DMS153 (cell line): ENCODE results near the gene DCTN2.
A peak's percentile ranks its signal among the peaks of the same experiment; 100 is the strongest.

Experiments
- DNase-seq: peaks from one replicate; lab custom pipeline; 2025; lab: John Stamatoyannopoulos, UW

The DCTN2 gene

DNA sequence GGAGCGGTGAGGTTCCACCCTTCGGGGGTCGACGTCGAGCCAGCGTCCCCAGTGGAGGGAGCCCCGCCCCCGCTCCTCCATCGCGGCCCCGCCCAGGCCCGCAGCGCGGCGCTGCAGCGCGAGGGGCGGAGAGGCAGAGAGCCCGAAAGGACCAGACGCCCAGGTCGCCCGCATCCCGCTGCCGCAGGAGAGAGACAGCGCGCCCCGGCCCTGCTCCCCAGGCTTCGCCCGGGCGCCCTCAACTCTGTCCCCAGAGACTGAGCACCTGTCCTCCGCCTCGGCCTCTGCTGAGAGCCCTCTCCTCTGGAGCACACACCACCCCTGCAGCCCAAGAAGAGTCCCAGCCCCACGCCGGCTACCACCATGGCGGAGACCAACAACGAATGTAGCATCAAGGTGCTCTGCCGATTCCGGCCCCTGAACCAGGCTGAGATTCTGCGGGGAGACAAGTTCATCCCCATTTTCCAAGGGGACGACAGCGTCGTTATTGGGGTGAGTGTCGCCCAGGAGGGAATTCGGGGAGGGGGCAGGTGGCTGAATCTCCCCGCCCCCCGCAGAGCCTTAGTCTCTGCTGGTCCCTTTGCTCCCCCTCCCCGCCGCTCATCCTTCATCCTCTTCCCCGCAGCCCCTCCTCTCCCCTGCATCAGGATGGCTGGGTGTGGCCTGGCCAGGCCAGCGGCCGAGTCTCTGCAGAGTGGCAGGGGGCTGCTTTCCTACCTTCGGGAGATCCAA, 3.1 kb upstream of the DCTN2 start, which contains the start of gene KIF5A:
KIF5A (plus strand) TSS at position 136 of the 732 bp plus-strand sequence; CDS start at position 364, 228 bp downstream.
- DNase-seq, result peak; percentile 15

DNA sequence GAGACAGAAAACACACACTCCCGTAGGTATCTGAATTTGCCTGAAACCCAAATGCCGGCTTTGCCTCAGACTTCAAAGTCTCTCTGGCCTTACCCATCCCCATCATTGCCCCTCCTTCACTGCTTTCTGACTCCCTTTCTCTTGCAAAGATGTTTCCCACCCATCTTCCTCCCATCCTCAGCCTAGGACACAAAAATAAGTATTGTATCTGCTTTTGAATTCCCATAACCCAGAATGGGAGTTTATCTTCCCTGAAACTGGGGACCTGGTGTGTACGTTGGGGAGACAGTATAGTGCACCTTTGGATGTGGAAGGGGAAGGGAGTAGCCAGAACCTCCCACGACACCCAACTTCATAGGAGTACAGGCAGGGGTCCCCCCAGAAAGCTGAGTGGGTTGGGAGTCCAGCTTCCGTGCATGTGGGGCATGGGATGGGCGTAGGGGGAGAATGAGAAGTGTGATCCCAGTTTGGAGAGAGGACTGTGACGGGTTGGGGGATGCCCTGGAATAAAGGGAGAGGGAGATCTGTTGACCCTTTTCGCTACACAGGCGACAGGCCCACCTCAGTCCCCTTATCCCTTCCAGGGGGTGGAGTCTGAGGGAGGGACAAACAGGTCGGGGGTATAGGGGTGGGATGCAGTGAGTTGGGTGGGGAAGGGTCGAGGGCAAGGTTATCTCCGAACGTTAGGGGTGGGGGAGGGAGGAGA, 2.4 kb upstream of the DCTN2 start:
- DNase-seq, result no peak

DNA sequence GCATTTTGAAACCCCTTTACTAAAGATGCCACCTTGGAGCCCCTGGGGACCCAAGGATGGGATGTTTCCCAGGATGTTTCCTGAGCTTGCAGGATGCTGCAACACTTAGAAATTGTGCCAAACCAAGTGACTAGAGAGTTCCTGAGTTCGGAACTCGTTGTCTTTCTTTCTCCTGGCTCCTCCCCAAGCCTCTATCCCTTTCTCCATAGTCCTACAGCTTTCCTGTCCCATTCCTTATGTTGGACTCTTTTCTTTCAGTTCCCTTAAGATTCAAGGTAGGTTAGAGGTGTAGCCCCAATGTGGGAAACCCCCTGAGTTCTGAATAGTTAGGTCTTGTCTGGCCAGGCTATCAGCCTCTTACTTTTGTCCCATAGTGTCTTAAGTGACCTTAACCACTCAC, 1.5 kb upstream of the DCTN2 start:
- DNase-seq, result no peak

DNA sequence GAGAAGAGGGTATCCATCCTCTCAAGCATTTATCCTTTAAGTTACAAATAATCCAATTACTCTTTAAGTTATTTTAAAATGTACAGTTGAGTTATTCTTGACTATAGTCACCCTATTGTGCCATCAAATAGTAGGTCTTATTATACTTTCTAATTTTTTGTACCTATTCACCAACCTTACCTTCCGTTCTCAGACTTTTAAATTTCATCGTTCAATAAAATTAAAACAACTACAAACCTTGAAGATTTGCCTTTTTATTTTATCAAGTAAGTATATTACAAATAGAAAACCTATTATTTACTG, 972 bp upstream of the DCTN2 start:
- DNase-seq, result no peak

DNA sequence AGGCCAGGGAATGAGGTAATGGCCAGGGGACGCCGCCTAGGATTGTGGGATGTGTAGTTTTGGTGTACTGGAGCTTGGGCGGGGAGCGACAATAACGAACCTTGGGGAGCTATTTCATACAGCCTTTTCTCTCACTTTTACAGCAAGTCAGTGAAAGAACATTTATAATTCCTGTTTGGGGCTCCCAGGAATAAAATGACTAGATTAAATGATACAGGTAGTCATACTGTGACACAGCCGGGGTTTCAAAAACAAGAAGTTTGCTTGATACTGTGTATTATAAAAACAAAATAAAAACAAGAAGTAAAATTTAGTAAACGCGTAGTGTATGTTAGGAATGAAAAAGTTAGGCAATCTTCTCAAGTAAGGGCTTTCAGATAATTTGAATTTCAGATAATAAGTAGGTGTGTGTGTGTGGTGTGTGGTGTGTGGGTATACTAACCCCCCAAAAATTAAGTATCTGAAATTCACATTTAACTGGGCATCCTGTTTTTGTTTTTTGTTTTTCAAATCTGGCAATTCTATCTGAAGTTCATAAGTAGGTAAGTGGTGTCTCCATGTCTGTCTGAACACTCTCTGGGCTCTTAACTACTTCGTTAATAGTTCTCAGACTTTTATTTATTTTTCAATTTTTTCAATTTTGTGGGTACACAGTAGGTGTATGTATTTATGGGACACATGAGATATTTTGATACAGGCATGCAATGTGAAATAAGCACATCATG, 458 bp upstream of the DCTN2 start:
- DNase-seq, result no peak

DNA sequence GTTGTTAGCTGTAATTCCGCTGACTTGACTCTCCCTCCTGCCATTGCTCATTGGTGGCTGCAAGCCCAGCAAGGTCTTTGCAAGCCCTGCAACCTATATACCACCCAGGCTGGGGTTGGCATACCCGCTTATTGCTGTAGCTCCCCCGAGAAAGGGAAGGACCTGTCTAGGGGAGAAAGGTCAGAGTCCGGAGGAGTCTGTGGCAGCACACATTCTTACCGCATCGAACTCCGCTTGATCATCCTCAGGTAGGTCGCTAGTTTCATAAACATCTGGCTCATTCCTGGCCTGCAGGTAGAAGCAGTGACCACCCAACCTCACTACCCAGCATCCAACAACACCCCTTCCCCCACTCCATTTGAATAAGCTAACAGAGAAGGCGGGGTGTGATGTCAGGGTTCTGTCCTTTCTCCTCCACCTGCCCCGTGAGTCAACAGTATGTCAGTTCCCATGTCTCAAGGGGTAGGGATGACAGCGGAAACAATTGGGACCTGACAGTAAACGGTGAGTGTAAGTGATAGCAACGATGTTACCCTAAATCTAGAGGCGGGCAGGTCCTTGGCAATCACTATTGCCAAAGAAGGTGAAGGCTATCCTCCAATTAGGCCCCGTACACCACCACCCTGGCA, 1.1 kb downstream of the DCTN2 start:
- DNase-seq, result no peak

DNA sequence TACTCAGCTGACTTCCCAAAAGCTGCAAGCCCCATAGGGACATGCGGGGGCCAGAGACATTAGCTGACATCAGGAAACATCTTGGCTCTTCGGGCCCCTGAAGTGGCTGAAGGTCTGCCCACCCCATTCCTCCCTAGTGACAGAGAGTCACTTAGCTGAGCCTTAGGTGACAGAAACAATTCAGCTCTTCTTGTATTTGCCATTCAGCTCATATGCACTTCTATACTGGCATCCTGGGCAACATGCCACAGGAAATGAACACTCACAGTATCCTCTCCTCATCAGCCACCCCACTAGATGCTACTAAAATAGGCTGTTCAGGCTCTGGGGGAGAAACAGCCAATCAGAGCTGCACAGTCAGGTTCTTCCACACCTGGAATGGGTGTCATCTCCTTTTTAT, 3.4 kb downstream of the DCTN2 start:
- DNase-seq, result peak; percentile 39

DNA sequence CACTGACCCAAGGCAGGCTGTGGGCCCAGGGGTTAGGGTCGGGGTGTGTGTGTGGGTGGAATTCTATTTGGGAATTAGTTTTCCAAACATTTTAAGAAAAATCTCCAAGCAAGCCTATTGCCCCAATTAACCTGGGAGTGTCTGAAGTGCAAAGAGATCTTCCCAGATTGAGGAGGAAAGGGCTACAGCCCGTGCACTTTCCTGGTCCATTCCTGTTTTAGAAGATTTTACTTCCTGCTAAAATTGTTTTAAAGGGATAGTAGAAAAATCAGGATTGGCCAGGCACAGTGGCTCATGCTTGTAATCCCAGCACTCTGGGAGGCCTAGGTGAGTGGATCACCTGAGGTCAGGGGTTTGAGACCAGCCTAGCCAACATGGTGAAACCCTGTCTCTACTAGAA, 5.3 kb downstream of the DCTN2 start:
- DNase-seq, result no peak

DNA sequence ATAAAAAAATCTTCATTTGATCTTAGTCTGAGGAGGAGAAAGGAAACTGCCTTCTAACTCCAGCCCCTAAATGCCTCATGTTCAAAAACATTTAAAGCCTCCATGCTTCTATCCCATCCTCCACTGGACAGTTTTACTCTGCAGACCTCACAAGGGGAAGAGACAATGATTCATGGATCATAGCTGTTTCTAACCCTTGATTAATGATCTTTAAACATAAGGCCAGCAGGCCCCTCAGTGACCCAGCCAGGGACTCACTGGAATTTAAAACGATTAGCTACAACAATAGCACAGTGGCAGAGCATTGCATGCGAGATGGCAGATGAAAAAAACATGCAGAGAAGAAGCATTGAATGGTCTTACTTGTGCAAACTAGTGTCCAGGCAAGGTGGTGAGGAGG, 6.0 kb downstream of the DCTN2 start:
- DNase-seq, result no peak

DNA sequence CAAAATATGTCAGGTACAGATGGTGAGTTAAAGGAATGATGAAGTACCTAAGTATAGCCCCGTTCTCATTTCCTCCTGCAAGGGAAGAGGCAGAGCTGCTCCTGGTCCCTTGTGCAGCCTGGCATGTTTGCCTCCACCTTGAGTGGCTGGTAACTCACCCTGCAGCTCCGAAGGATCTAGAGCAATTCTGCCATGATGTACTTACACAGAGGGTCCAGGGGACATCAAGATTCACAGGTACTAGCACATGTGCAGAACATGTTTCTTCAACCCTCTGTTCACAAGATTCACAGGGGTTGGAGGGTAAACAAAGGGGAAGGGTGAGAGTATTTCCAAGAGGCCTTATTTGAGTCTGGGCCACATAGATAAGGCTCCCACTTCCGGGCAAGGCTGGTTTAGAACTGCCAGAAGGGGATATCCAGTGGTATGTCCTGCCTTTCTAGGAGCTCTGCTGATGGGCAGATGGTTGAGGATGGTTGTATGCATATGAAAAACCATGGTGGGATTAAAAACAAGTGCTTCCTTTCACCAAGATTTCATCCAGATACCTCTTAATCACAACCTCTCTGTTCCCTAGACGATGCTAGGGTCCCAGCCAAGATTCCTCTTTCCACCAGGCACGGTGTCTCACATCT, 7.7 kb downstream of the DCTN2 start:
- no peak for DNase-seq

DNA sequence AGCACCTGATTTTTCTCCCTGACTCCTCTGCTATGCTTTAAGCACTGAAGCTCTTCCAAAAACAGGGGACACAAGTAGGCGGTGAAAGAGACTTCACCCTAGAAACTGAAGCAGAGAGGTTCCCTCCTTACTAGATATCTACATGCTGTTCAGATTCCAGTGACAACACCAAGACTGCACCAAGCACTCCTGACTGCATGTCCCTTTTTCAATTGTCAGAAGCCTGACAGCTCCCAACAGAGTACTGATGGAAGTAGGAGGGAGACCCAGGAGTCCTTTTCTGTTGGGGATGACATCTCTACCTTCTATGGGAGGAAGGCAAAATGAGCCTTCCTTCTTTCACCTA, 10.4 kb downstream of the DCTN2 start:
- no peak for DNase-seq

DNA sequence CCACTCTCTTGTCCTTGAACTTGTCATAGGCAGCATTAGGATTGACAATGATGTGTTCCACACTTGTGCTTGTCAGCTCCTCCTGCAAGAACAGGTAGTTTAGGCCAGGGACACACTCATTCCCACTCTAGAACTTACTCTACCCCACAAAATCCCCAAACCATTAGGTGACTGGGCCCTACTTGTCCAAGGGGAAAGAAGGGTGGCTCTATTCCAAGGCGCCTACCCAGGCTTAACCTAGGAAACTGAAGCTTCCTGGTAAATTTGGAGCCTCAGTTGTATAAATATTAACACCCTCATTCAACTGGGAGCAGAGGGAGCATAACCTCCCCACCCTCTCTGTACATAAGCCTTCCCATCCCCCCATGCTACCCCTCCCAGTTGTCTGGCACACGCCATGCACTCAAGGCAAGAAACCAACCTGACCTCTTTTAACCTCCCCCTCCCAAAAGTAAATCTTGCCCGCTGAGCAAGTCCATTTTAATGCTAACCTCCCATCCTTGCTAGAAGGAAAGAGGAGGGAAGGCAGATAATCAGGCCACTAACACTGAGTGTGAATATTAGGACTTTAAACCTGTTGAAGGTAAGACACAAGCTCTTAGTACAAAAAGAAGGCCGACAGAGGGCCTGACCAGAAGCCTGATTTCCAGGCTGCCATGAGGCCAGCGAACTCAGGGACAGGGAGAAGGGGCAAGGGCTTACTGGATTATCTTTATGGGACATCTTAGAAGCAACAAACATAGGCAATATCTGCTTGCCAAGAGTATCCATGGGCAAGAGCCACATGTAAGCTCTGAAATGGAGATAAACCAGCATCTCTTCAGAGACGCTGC, 11.0 kb downstream of the DCTN2 start:
- DNase-seq, result no peak

DNA sequence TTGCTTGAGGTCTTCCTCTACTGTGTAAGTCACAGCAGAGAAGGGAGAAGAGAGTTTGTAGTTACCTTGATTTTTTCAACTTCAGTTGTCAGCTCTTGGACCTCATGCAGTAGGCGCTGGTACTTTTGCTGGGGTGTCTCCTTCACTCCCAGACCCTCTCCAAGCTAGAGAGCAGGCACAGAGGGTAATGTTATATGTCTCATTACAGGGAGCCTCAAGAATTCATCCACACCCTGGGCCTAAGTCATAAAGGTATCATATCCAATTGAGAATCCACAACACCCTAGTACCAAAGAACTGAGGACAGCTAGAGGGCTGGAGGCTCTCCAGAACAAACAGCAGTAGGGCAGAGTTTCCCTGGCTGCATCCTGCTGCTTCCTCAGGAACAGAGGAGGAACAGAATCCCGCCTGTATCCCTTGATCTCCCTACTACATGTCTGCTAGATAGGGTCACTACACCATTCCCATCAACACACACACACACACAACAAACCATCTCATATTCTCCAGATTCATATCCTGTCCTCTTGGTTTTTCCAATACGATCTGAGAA, 11.9 kb downstream of the DCTN2 start:
- DNase-seq, result no peak

DNA sequence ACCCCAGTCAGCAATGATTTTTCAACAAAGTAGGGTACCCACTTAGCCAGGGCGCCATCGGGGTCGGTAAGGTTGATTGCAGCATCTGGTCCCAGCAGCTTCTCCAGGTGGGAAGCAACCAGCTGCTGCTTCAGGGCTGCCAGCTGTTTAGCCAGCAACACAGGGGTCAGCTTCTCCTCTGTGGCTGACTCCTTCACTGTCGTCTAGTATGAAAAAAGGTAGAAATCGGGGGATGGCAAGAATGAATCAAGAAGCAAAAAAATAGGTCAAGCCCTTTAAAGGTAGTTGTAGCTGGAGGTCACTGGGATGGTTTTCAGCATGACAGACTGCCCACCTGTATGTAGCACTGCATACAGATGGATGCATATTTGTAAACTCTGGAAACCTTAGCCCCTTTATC, 12.7 kb downstream of the DCTN2 start:
- no peak for DNase-seq

DNA sequence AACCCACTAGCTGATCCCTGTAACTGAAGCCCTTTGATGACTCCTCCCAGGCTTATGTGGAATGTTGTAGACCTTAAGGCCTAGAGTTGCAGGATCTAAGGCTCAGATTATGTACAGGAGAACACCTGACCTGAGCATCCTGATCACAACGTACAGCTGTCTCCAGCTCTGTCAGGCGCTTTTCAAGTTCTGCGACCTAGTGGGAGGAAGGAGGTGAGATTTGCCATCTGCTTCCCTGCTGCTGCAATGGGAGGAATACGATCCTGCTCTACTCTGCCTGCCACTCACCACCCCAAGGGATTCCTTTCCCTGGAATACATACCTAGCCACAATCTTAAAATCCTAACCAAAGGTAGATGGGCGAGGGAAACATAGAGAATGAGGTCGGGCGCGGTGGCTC, 13.9 kb downstream of the DCTN2 start:
- no peak for DNase-seq

DNA sequence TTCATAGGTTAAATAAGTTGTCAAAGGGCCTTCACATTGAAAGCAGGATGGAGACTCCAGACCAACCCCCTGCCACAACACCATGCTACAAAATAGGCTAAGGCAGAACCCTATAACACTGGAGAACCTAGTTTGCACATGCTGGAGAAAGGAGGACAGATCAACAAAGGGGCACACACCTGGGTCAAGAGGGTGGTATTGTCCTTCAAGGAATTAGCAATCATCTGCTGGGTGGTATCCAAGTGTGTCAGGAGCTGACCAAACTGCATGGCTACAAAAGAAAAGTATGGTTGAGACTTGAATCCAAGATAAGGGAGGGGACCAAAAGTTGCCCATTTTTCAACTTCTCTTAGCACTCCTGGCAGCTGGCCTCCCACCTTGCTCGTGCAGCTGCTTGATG, 15.2 kb downstream of the DCTN2 start:
- no peak for DNase-seq

DNA sequence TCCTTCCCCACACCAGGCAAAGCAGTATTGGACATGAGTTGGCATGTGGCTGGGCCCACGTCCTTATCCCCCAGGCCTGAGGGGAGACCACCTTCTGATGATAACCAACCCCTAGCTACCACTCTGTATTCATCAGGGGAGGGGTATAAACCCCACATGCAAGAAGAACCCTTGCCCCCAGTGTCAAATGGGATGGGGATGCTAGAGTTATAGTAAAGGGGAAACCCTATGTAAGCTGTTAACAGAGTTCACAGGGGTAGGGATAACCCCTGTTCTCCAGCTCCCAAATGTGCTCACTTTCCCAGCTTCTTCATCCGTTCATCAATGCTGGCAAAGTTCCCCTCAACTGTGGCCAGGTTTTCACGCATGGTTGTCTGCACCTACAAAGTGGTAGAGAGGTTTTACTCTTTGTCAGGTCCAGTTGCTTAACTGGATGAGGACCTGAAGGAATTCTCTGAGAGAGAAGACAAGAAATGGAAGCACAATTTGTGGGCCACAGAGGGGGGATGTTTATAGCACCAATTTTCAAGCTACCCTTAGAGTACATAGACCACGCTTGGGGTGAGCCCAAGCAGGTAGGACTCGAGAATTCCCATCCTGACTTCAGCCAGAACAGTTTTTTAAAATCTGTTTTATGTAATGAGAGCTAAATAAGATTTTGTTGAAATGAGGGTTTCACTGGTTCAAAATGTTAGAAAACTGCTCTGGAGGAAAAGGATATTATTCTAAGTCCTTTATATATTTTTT, 16.4 kb downstream of the DCTN2 start:
- no peak for DNase-seq

DNA sequence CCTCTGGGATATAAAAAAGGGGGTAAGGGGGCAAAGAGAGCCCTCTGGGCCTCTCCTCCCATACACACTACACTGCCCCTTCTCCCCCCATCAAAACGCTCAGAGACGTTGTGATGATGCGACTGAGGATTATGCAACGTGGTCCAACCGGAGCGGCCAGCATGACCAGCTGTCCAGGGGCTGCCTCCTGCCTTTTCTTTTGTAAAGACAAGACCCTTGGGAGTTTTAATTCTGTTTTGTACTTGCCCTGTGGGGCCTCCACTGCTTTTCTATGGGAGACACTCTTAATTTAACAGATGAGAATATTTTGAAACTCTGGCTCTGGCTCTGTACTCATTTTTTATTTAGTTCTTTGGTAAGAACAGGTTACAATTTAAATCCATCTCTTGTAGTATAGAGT, 17.2 kb downstream of the DCTN2 start:
- no peak for DNase-seq

DNA sequence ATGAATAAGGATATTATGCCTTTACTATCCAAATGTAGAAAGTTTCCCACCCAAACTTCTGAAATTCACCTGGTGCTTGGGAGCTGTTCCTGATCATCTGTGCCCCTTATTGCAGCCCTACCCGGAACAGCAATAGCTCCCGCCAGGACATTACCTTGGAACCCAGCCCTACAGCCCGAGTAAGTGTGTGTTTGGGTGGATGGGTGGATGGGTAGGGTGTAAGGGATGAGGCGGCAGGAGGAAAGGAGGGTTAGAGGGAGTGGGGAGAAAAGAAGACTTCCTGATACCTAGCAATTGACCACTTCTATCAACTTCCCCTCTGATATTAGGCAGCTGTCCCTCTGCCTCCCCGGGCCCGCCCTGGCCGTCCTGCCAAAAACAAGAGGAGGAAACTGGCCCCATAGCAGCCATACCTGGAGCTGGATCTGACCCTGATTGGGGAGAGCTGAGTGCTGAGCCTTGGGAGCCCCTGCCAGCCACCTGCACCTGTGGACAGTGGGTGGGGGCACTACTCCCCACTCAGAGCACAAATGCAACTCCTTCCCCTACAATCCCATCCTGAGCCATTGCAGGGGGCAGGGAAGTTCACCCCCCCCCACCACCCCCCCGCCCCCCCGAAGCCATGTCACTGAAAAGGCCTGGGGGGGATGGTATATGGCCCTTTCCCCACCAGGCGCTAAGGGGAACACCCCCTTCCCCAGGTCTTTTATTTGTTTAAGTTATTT, 18.0 kb downstream of the DCTN2 start:
- no peak for DNase-seq

DNA sequence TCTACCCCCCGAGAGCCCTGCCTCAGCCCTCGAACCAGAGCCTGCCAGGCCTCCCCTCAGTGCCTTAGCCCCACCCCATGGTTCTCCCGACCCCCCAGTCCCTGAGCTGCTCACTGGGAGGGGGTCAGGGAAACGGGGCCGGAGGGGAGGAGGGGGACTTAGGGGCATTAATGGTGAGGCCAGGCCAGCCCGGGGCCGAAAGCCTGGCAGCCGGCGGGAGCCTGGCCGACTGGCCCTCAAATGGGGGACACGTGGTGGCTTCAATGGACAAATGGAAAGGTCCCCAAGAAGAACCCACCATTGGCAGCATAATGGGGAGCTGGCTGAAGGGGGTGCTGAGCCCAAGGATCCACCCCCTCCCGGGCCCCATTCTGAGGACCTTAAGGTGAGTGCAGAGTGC, 18.8 kb downstream of the DCTN2 start:
- no peak for DNase-seq
